Lung (tissue), 16 donors: Measurements from ENCODE around the gene DROSHA. TPM values are rescaled to one million over a fixed set of nuclear protein-coding genes. Genes with fewer than 3 reads are reported as not detected.

Source experiments
- ATAC-seq: fragments of 200-7000 bp; cut with Tn5 transposase; one replicate; pipeline ENCODE4 v1.9.1; 2020; ENCODE audit warnings: moderate number of reproducible peaks; ENCODE audit not compliant: insufficient read depth, low FRiP score
- DNase-seq, 3 donors: peaks; one replicate each; pipeline ENCODE4 v3.0.0-alpha.2; 2013 to 2017
- H3K27ac ChIP-seq, 2 donors: one replicate each; pipeline ENCODE4 v1.5.1; 2013; ENCODE audit warnings: mild to moderate bottlenecking in 2 of 2, moderate library complexity in 2 of 2, control low read depth in 1 of 2, inconsistent platforms in 1 of 2, low read depth in 1 of 2, low read length in 1 of 2
- H3K27me3 ChIP-seq, 3 donors: one replicate each; pipeline ENCODE4 v1.5.1; 2013; ENCODE audit warnings: low read length in 2 of 3; ENCODE audit not compliant: control insufficient read depth in 3 of 3, insufficient read depth in 3 of 3
- H3K36me3 ChIP-seq, 4 donors: one replicate each; pipeline ENCODE4 v1.5.1; 2013; ENCODE audit warnings: low read length in 4 of 4, mild to moderate bottlenecking in 1 of 4, moderate library complexity in 1 of 4; ENCODE audit not compliant: control insufficient read depth in 4 of 4, insufficient read depth in 4 of 4
- H3K4me1 ChIP-seq, 5 donors: one replicate each; pipeline ENCODE4 v1.5.1; 2013; ENCODE audit warnings: low read length in 5 of 5, mild to moderate bottlenecking in 2 of 5, moderate library complexity in 1 of 5; ENCODE audit not compliant: control insufficient read depth in 5 of 5, insufficient read depth in 5 of 5
- H3K4me3 ChIP-seq: one replicate; pipeline ENCODE4 v1.5.1; 2013; ENCODE audit warnings: mild to moderate bottlenecking, control low read depth, moderate library complexity
- H3K9ac ChIP-seq, 2 donors: one replicate each; pipeline ENCODE4 v1.5.1; 2013; ENCODE audit warnings: low read length in 2 of 2, control low read depth in 1 of 2; ENCODE audit not compliant: insufficient read depth in 1 of 2
- H3K9me3 ChIP-seq, 4 donors: one replicate each; pipeline ENCODE4 v1.5.1; 2013; ENCODE audit warnings: low read length in 3 of 4, mild to moderate bottlenecking in 1 of 4, moderate library complexity in 1 of 4; ENCODE audit not compliant: control insufficient read depth in 4 of 4, insufficient read depth in 3 of 4
- WGBS, 2 donors: extraction: QIAGEN DNeasy Blood & Tissue Kit; methylation state at CpG; one replicate each; pipeline ENCODE4 v1.1.7; 2013; 5-methylcytosine and 5-hydroxymethylcytosine counted together
- long read RNA-seq, 5 donors: transcript quantifications; one replicate each; lab custom pipeline, GENCODE V29; 2026
- polyA plus RNA-seq, 2 donors: library from polyadenylated mRNA; stranded (reverse); fragments of 200-250 nt; gene quantifications; one replicate each; pipeline ENCODE4 v1.2.1, GENCODE V29; 2013
- total RNA-seq, 2 donors: library from RNA; depleted of rRNA in 1 of 2; stranded (reverse); fragments of >200 nt in 1 of 2; gene quantifications; one replicate each; pipeline ENCODE4 v1.2.1, GENCODE V29; 2014 to 2021
- TF ChIP-seq, protein P1 (sequence below): IDR thresholded peaks from 2 replicates; pipeline ENCODE4 v1.5.1; 2012; ENCODE audit warnings: mild to moderate bottlenecking; ENCODE audit errors: control extremely low read depth, extremely low read depth
- donor health status: control.
- donor health status: control.
- donor health status: Bipolar disorder and iron deficiency.
- donor health status: healthy.
- donor health status: DM: yes; HTN: yes; CAD: no.

The DROSHA gene, protein sequence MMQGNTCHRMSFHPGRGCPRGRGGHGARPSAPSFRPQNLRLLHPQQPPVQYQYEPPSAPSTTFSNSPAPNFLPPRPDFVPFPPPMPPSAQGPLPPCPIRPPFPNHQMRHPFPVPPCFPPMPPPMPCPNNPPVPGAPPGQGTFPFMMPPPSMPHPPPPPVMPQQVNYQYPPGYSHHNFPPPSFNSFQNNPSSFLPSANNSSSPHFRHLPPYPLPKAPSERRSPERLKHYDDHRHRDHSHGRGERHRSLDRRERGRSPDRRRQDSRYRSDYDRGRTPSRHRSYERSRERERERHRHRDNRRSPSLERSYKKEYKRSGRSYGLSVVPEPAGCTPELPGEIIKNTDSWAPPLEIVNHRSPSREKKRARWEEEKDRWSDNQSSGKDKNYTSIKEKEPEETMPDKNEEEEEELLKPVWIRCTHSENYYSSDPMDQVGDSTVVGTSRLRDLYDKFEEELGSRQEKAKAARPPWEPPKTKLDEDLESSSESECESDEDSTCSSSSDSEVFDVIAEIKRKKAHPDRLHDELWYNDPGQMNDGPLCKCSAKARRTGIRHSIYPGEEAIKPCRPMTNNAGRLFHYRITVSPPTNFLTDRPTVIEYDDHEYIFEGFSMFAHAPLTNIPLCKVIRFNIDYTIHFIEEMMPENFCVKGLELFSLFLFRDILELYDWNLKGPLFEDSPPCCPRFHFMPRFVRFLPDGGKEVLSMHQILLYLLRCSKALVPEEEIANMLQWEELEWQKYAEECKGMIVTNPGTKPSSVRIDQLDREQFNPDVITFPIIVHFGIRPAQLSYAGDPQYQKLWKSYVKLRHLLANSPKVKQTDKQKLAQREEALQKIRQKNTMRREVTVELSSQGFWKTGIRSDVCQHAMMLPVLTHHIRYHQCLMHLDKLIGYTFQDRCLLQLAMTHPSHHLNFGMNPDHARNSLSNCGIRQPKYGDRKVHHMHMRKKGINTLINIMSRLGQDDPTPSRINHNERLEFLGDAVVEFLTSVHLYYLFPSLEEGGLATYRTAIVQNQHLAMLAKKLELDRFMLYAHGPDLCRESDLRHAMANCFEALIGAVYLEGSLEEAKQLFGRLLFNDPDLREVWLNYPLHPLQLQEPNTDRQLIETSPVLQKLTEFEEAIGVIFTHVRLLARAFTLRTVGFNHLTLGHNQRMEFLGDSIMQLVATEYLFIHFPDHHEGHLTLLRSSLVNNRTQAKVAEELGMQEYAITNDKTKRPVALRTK (N-terminal part only)
- 10 to 100 TPM; 47.6 to 92.0 TPM for total RNA-seq
- 10 to 100 TPM; 16.2 to 52.2 TPM for polyA plus RNA-seq
- long read RNA-seq, donor 1, transcript DROSHA-221 (3 exons, 567 nt): major isoform, 6 of 26 reads
- long read RNA-seq, donor 1, partial matches to known transcripts: 16 of 26 reads
- long read RNA-seq, donor 1, other reads (novel, unspliced or antisense): 0 of 26 reads
- long read RNA-seq, donor 2, partial matches to known transcripts: 0 of 1 reads
- long read RNA-seq, donor 2, other reads (novel, unspliced or antisense): 0 of 1 reads
- long read RNA-seq, donor 3, partial matches to known transcripts: 5 of 9 reads
- long read RNA-seq, donor 3, other reads (novel, unspliced or antisense): 0 of 9 reads
- long read RNA-seq, donor 4, transcript DROSHA-221 (3 exons, 567 nt): major isoform, 5 of 14 reads
- long read RNA-seq, donor 4, partial matches to known transcripts: 8 of 14 reads
- long read RNA-seq, donor 4, other reads (novel, unspliced or antisense): 0 of 14 reads
- long read RNA-seq, donor 5, transcript DROSHA-221 (3 exons, 567 nt): major isoform, 5 of 28 reads
- long read RNA-seq, donor 5, partial matches to known transcripts: 22 of 28 reads
- long read RNA-seq, donor 5, other reads (novel, unspliced or antisense): 0 of 28 reads

DNA sequence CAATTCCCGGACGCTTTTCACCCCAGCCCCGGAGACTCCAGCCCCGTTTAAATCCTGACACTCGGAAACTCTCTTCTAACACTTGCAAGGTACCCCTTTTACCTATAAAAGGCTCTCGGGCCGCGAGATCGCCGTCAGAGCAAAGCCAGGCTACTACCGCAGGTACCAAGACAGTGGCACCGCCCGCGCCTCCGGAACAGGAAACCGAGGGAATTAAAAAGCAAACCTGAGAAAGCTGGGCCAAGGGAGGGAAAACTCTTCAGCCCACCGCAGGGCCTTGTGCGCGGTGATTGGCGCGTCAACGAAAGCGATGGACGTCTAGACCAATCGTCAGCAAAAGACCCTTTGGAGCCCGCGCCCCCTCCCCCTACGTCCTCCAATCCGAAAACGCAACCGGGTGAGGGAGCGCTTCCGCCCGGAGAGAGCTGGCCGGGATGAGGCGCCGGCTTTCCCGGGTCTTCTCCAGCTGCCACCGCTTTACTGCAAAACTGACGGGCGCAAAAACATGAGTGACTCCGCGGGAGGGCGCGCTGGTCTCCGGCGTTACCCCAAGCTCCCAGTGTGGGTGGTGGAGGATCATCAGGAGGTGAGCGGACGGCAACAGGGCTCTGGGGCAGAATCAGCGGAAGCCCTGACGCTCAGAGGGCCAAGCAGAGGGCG, at the start of gene DROSHA, which contains the start of gene C5orf22:
Gene DROSHA (minus strand): TSS at position 206 of the 660 bp plus-strand sequence. CDS start 3,034 bp downstream, outside the sequence.
Gene C5orf22 (plus strand): TSS at position 414 of the 660 bp plus-strand sequence. CDS start 92 bp downstream, at position 506.
- Histone ChIP-seq H3K4me1 (peaks cover 9 to 19% (median 12%) of the 10 kb centered on the region in 5 donors), H3K9ac (peak within 1 kb of the TSS; percentile 61 to 82), H3K4me3 (peak within 1 kb of the TSS; percentile 97), H3K27me3 (no peaks in the 10 kb centered on the region), H3K36me3 (peaks cover 10 to 20% (median 14%) of the 10 kb centered on the region in 4 donors), H3K9me3 (no peaks in the 10 kb centered on the region), H3K27ac (peak within 1 kb of the TSS; percentile 90 to 93)
- WGBS, 2 donors: 0 to 1% methylated on average over 51 to 52 of the region's 52 CpGs
- TF ChIP-seq, protein P1, sequence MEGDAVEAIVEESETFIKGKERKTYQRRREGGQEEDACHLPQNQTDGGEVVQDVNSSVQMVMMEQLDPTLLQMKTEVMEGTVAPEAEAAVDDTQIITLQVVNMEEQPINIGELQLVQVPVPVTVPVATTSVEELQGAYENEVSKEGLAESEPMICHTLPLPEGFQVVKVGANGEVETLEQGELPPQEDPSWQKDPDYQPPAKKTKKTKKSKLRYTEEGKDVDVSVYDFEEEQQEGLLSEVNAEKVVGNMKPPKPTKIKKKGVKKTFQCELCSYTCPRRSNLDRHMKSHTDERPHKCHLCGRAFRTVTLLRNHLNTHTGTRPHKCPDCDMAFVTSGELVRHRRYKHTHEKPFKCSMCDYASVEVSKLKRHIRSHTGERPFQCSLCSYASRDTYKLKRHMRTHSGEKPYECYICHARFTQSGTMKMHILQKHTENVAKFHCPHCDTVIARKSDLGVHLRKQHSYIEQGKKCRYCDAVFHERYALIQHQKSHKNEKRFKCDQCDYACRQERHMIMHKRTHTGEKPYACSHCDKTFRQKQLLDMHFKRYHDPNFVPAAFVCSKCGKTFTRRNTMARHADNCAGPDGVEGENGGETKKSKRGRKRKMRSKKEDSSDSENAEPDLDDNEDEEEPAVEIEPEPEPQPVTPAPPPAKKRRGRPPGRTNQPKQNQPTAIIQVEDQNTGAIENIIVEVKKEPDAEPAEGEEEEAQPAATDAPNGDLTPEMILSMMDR: no peak
- ATAC-seq (peak; percentile 98), DNase-seq (peak; percentile 95 to 98 (median 97))

DNA sequence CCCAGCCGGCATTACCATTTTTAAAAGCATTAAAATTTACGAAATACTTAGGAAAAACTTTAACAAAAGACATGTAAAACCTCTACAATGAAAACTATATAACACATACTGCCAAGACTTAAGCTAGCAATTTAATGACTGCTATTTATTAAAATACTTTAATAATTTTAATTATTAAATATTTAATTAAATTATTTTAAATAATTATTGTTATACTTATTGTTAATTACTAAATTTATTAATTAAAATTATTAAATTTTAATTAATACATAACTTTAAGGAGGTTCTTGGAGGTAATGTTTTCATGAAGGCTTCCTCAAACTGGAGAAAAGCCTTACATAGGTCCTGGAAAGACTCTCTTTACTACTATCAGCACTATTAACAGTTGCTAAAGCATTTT, 47.7 kb upstream of the DROSHA start:
- Histone ChIP-seq H3K4me1 (no peaks in the 10 kb centered on the region), H3K27ac (no peak overlapping the region), H3K4me3 (no peak overlapping the region), H3K27me3 (no peaks in the 10 kb centered on the region), H3K9ac (no peak overlapping the region), H3K36me3 (no peaks in the 10 kb centered on the region), H3K9me3 (no peaks in the 10 kb centered on the region)
- TF ChIP-seq, protein P1: no peak
- WGBS, 2 donors: 93 to 94% methylated on average over 2 of the region's 2 CpGs
- ATAC-seq: no peak
- no peak for DNase-seq
